H7 (cell line): ENCODE measurements around the gene HSBP1. TPM values are rescaled to one million over a fixed set of nuclear protein-coding genes. Genes with fewer than 3 reads are reported as not detected.

Experiments
- DNase-seq: peaks from one replicate; pipeline ENCODE4 v3.0.0; 2012
- H3K27me3 ChIP-seq: 2 replicates; pipeline ENCODE4 v1.6.0; 2011; ENCODE audit warnings: mild to moderate bottlenecking, low read length; ENCODE audit not compliant: control insufficient read depth, insufficient read depth
- H3K36me3 ChIP-seq: replicated peaks from 2 replicates; pipeline ENCODE4 v1.5.1; 2011; ENCODE audit warnings: low read length; ENCODE audit not compliant: control insufficient read depth, insufficient read depth
- H3K4me3 ChIP-seq: 2 replicates; pipeline ENCODE4 v1.5.1; 2011; ENCODE audit warnings: low read depth, mild to moderate bottlenecking, control low read depth, low read length, moderate library complexity; ENCODE audit not compliant: insufficient read depth
- total RNA-seq: library from RNA; depleted of rRNA; stranded (reverse); fragments of >200 nt; shearing (Covaris generic); gene quantifications from 2 replicates; pipeline ENCODE4 v1.2.3, GENCODE V29; 2014; rRNA removed

Gene HSBP1
- total RNA-seq, 1 experiment from 2014 or later = 124 TPM

- H3K36me3 ChIP-seq = no peaks in the 10 kb centered on the region
- H3K4me3 ChIP-seq = no peak overlapping the region
- no peaks in the 10 kb centered on the region for H3K27me3 ChIP-seq
- no peak for DNase-seq
Observed at GRCh38 chr16:83862661-83863060, 54.9 kb downstream of the HSBP1 start.

GRCh38 chr16:83863682-83864081 lies 55.9 kb downstream of the HSBP1 start:
- DNase-seq = no peak
- H3K36me3 ChIP-seq = no peaks in the 10 kb centered on the region
- no peak overlapping the region for H3K4me3 ChIP-seq
- H3K27me3 ChIP-seq = no peaks in the 10 kb centered on the region

Other genes starting within 250 kb of the HSBP1 start
- 2.2 and 2.3 TPM in 2 replicates for gene MLYCD, start 91.1 kb downstream of the HSBP1 start, total RNA-seq
- gene OSGIN1, start 145.3 kb downstream of the HSBP1 start, total RNA-seq = 1.3 and 1.6 TPM in 2 replicates
- 0.55 and 1.2 TPM in 2 replicates for gene NECAB2, start 160.3 kb downstream of the HSBP1 start, total RNA-seq
- not detected in 2 replicates for gene SLC38A8, start 234.8 kb downstream of the HSBP1 start, total RNA-seq